Hepatocyte (in vitro differentiated cells): Measurements from ENCODE around the gene TEX47.

ENCODE experiments used
- CTCF ChIP-seq: fragments of 200-600 bp; sonication (generic); IDR thresholded peaks from 2 replicates; pipeline ENCODE4 v1.5.1; 2016; ENCODE audit warnings: antibody characterized with exemption, mild to moderate bottlenecking; ENCODE audit not compliant: poor library complexity
- EZH2phosphoT487 ChIP-seq: fragments of 200-600 bp; sonication (generic); IDR thresholded peaks from one replicate; pipeline ENCODE4 v1.6.1; 2018; ENCODE audit warnings: antibody characterized with exemption, mild to moderate bottlenecking, low read depth, moderate library complexity; ENCODE audit not compliant: unreplicated experiment, severe bottlenecking

DNA sequence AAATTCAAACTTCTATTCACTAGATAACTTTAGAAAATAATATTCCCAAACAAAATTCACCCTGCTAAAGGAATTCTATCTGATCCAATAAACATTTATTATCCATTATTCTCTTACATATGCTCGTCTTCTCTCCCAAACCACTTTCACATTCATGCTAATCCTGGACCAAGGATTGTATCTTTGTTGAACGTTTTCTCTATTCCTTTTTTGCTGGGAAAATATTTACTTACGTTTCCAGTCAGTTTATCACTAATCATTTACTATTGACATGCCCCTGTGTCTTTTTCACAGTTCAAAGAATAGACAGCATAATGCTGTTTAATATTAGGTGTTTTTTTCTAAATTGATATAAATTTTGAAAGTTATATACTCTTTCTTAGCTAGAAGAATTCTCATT is 3.2 kb downstream of the TEX47 start:
- no peak for TF ChIP-seq EZH2phosphoT487
- no peak for TF ChIP-seq CTCF
